ENCODE data around the gene MED23. TPM values are rescaled to one million over a fixed set of nuclear protein-coding genes. Genes with fewer than 3 reads are reported as not detected.

The MED23 gene
- total RNA-seq, 1 donor from 2014 or later: 20.8 TPM

- TF ChIP-seq, protein P1, sequence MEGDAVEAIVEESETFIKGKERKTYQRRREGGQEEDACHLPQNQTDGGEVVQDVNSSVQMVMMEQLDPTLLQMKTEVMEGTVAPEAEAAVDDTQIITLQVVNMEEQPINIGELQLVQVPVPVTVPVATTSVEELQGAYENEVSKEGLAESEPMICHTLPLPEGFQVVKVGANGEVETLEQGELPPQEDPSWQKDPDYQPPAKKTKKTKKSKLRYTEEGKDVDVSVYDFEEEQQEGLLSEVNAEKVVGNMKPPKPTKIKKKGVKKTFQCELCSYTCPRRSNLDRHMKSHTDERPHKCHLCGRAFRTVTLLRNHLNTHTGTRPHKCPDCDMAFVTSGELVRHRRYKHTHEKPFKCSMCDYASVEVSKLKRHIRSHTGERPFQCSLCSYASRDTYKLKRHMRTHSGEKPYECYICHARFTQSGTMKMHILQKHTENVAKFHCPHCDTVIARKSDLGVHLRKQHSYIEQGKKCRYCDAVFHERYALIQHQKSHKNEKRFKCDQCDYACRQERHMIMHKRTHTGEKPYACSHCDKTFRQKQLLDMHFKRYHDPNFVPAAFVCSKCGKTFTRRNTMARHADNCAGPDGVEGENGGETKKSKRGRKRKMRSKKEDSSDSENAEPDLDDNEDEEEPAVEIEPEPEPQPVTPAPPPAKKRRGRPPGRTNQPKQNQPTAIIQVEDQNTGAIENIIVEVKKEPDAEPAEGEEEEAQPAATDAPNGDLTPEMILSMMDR (IDR thresholded peaks at IDR 0.05; ENCODE audit: insufficient read depth, low read length, poor library complexity, severe bottlenecking): no peak
- H3K27me3 ChIP-seq (ENCODE audit: control insufficient read depth, insufficient read depth, low read length): no peaks in the 10 kb centered on the region
- no peaks in the 10 kb centered on the region for H3K36me3 ChIP-seq (ENCODE audit: control insufficient read depth, insufficient read depth, low read length)
- no peak overlapping the region for H3K4me3 ChIP-seq (ENCODE audit: low read depth, low read length)
- no peak for DNase-seq (ENCODE audit: low read depth)
Observed at GRCh38 chr6:131524695-131525336, 103.2 kb downstream of the MED23 start.

DNA sequence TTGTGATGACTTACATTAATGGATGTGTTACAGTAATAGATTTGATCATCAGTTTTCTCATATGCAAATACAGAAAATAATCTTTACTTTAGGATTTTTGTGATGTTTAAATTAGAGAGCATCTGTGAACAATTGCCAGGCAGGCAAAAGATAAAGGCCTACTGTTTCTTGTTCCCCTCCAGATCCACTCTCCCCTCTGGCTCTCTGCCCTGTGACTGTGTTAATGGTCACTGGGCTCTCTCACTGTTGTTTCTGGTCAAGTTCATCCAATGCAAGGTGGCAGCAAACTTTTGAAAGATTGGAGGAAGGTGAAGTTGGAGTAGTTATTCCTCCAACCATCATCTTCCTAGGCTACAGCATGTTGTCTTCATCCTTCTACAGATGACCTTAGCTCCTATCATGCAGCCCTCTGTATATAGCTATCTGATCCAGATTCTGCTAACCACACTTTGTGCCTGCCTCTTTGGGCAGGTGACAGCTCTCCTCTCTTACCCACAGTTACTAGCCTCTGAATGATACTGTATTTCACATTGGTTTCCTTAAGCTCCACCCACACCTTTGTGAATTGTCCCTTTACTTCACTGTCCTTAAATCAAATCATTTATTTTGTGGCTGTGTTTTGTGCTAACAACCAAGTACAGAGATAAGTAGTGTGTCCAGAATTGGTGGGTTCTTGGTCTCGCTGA, 103.9 kb downstream of the MED23 start:
- Histone ChIP-seq H3K4me3 (ENCODE audit: low read depth, low read length) (no peak overlapping the region), H3K36me3 (ENCODE audit: control insufficient read depth, insufficient read depth, low read length) (no peaks in the 10 kb centered on the region), H3K27me3 (ENCODE audit: control insufficient read depth, insufficient read depth, low read length) (no peaks in the 10 kb centered on the region)
- no peak for DNase-seq (ENCODE audit: low read depth)
- TF ChIP-seq, protein P1 (IDR thresholded peaks at IDR 0.05; ENCODE audit: insufficient read depth, low read length, poor library complexity, severe bottlenecking): no peak

Other genes with a start within 250 kb of the MED23 start
- not detected in 2 replicates for gene ARG1, start 55.0 kb downstream of the MED23 start, total RNA-seq
- gene ENPP3, start 9.1 kb upstream of the MED23 start, total RNA-seq: not detected in 2 replicates
- not detected in 2 replicates for gene OR2A4, start 73.2 kb upstream of the MED23 start, total RNA-seq
- not detected in 2 replicates for gene CTAGE9, start 82.8 kb upstream of the MED23 start, total RNA-seq
- gene ENPP1, start 179.8 kb upstream of the MED23 start, total RNA-seq: 1.2 and 1.3 TPM in 2 replicates

Measured in kidney epithelial cell (primary cell).